GM12875 (cell line): ENCODE results near the gene NCKAP5.
"Not testable (repeated sequence)": the region's sequence is repeated elsewhere in the genome, so short reads cannot be mapped to it uniquely, and the experiment has no call there.

Experiments used
- H3K4me3 ChIP-seq: one replicate; pipeline ENCODE4 v1.5.1; 2011; ENCODE audit warnings: low read depth, low read length, control low read depth
- CTCF ChIP-seq: IDR thresholded peaks from 2 replicates; pipeline ENCODE4 v1.5.1; 2011; ENCODE audit warnings: low read depth, mild to moderate bottlenecking, control low read depth, inconsistent platforms, low read length, moderate library complexity, borderline replicate concordance; ENCODE audit not compliant: insufficient read depth

Gene NCKAP5

GRCh38 chr2:133223226-133223625 is 345.0 kb downstream of the NCKAP5 start:
- no peak overlapping the region for H3K4me3 ChIP-seq
- no peak for TF ChIP-seq CTCF

- no peak for TF ChIP-seq CTCF
- no peak overlapping the region for H3K4me3 ChIP-seq
Observed at GRCh38 chr2:133221398-133221797, 346.9 kb downstream of the NCKAP5 start.

GRCh38 chr2:133218204-133218603 is 350.1 kb downstream of the NCKAP5 start:
- no peak for TF ChIP-seq CTCF
- H3K4me3 ChIP-seq, result no peak overlapping the region

GRCh38 chr2:133215477-133215876 is 352.8 kb downstream of the NCKAP5 start:
- no peak overlapping the region for H3K4me3 ChIP-seq
- no peak for TF ChIP-seq CTCF

GRCh38 chr2:133213651-133214050 is 354.6 kb downstream of the NCKAP5 start:
- no peak for TF ChIP-seq CTCF
- H3K4me3 ChIP-seq, result no peak overlapping the region

- H3K4me3 ChIP-seq, result no peak overlapping the region
- no peak for TF ChIP-seq CTCF
Observed at GRCh38 chr2:133209325-133209724, 358.9 kb downstream of the NCKAP5 start.

GRCh38 chr2:133206666-133207065 is 361.6 kb downstream of the NCKAP5 start:
- H3K4me3 ChIP-seq, result not testable (repeated sequence)

- H3K4me3 ChIP-seq, result no peak overlapping the region
- no peak for TF ChIP-seq CTCF
Observed at GRCh38 chr2:133204421-133204820, 363.8 kb downstream of the NCKAP5 start.
